H1 (cell line): ENCODE results near the gene TEX36.

Experiments
- BRCA1 ChIP-seq: IDR thresholded peaks from 2 replicates; pipeline ENCODE4 v1.6.1; 2012; ENCODE audit warnings: low read depth, low read length, improper control_type of control experiment
- CBX8 ChIP-seq: fragments of 300-800, 300-1000 bp; sonication (generic); IDR thresholded peaks from 2 replicates; pipeline ENCODE4 v1.7.1; 2016; ENCODE audit warnings: low read depth, low read length, borderline replicate concordance
- CTCF ChIP-seq, 3 experiments: IDR thresholded peaks; 1 replicate in 2 of 3; 2 replicates in 1 of 3; pipeline versions ENCODE4 v1.5.1 to v1.6.1; 2011; ENCODE audit warnings: low read length in 3 of 3, mild to moderate bottlenecking in 3 of 3, inconsistent platforms in 2 of 3, low read depth in 1 of 3, moderate library complexity in 1 of 3; ENCODE audit not compliant: insufficient read depth in 1 of 3; ENCODE audit errors: control extremely low read depth in 1 of 3
- EGR1 ChIP-seq: IDR thresholded peaks from 2 replicates; pipeline ENCODE4 v1.6.1; 2011; ENCODE audit warnings: low read depth, low read length, borderline replicate concordance
- EP300 ChIP-seq, 2 experiments: IDR thresholded peaks; 1 replicate in 1 of 2; 2 replicates in 1 of 2; pipeline ENCODE4 v1.6.1; 2011 to 2012; ENCODE audit warnings: low read depth in 2 of 2, low read length in 2 of 2, mild to moderate bottlenecking in 2 of 2, borderline replicate concordance in 1 of 2, inconsistent platforms in 1 of 2, moderate library complexity in 1 of 2
- EZH2 ChIP-seq: fragments of 200-600 bp; sonication (generic); IDR thresholded peaks from 2 replicates; pipeline ENCODE4 v1.7.1; 2012; ENCODE audit warnings: low read depth, mild to moderate bottlenecking, moderate library complexity, low read length, inconsistent platforms; ENCODE audit not compliant: severe bottlenecking
- JUN ChIP-seq: IDR thresholded peaks from 2 replicates; pipeline ENCODE4 v1.6.1; 2011; ENCODE audit warnings: low read depth, mild to moderate bottlenecking, improper control_type of control experiment, low read length
- JUND ChIP-seq: IDR thresholded peaks from 2 replicates; pipeline ENCODE4 v1.6.1; 2011; ENCODE audit warnings: mild to moderate bottlenecking, improper control_type of control experiment, low read length
- POLR2A ChIP-seq, 2 experiments: IDR thresholded peaks; 1 replicate in 1 of 2; 2 replicates in 1 of 2; pipeline ENCODE4 v1.6.1; 2011; ENCODE audit warnings: low read depth in 2 of 2, low read length in 2 of 2, mild to moderate bottlenecking in 2 of 2; ENCODE audit errors: control extremely low read depth in 1 of 2
- RFX5 ChIP-seq: IDR thresholded peaks from 2 replicates; pipeline ENCODE4 v1.6.1; 2011; ENCODE audit warnings: low read depth, low read length, improper control_type of control experiment, borderline replicate concordance
- SIN3A ChIP-seq, 2 experiments: IDR thresholded peaks in 1 of 2; conservative IDR thresholded peaks in 1 of 2; 2 replicates each; pipeline ENCODE4 v1.6.1; 2011 to 2012; ENCODE audit warnings: low read length in 2 of 2, improper control_type of control experiment in 1 of 2, low read depth in 1 of 2, mild to moderate bottlenecking in 1 of 2
- SIX5 ChIP-seq: IDR thresholded peaks from 2 replicates; pipeline ENCODE4 v1.6.1; 2011; ENCODE audit warnings: mild to moderate bottlenecking, low read depth, low read length
- SP1 ChIP-seq: IDR thresholded peaks from 2 replicates; pipeline ENCODE4 v1.6.1; 2011; ENCODE audit warnings: low read depth, low read length
- TEAD4 ChIP-seq: IDR thresholded peaks from 2 replicates; pipeline ENCODE4 v1.6.1; 2012; ENCODE audit warnings: low read depth, low read length, inconsistent platforms, mixed read lengths

- TF ChIP-seq CTCF (IDR thresholded peaks at IDR 0.05; ENCODE audit: control extremely low read depth in 1 of 3, insufficient read depth in 1 of 3, low read depth in 1 of 3, low read length in 3 of 3) (no peak), SIX5 (no peak), RFX5 (no peak), JUND (no peak), SP1 (no peak), SIN3A (conservative IDR thresholded peaks at IDR 0.05 in 1 of 2, IDR thresholded peaks at IDR 0.05 in 1 of 2; ENCODE audit: low read depth in 1 of 2, low read length in 2 of 2) (no peak), EZH2 (no peak), CBX8 (no peak), JUN (no peak), EGR1 (no peak), POLR2A (IDR thresholded peaks at IDR 0.05; ENCODE audit: control extremely low read depth in 1 of 2, low read depth in 2 of 2, low read length in 2 of 2) (no peak), BRCA1 (no peak), EP300 (IDR thresholded peaks at IDR 0.05; ENCODE audit: borderline replicate concordance in 1 of 2, low read depth in 2 of 2, low read length in 2 of 2) (no peak), TEAD4 (no peak)
Observed at GRCh38 chr10:125625586-125625985, 57.4 kb downstream of the TEX36 start.
